Neural progenitor cell (in vitro differentiated cells): ENCODE results near the gene SEMA6D. TPM values are rescaled to one million over a fixed set of nuclear protein-coding genes. Genes with fewer than 3 reads are reported as not detected.

Experiments
- DNase-seq: peaks from one replicate; pipeline ENCODE4 v3.0.0-alpha.2; 2016; ENCODE audit warnings: low spot score
- H2AFZ ChIP-seq: fragments of 200-600 bp; sonication (generic); replicated peaks from 2 replicates; pipeline ENCODE4 v1.6.1; 2016; ENCODE audit warnings: antibody characterized with exemption
- H3F3A ChIP-seq: fragments of 200-600 bp; sonication (generic); 2 replicates; pipeline ENCODE4 v1.6.1; 2016; ENCODE audit warnings: antibody characterized with exemption, low read depth
- H3K27ac ChIP-seq: fragments of 200-600 bp; sonication (generic); 2 replicates; pipeline ENCODE4 v1.5.1; 2016; ENCODE audit warnings: mild to moderate bottlenecking
- H3K27me3 ChIP-seq: fragments of 200-600 bp; sonication (generic); 2 replicates; pipeline ENCODE4 v1.6.1; 2016; ENCODE audit warnings: mild to moderate bottlenecking, moderate library complexity
- H3K36me3 ChIP-seq: fragments of 200-600 bp; sonication (generic); 2 replicates; pipeline ENCODE4 v1.5.1; 2016
- H3K4me1 ChIP-seq: fragments of 200-600 bp; sonication (generic); 2 replicates; pipeline ENCODE4 v1.6.1; 2016; ENCODE audit warnings: mixed run types
- H3K4me2 ChIP-seq: fragments of 200-600 bp; sonication (generic); 2 replicates; pipeline ENCODE4 v1.6.1; 2016
- H3K4me3 ChIP-seq: fragments of 200-600 bp; sonication (generic); 2 replicates; pipeline ENCODE4 v1.5.1; 2016
- H3K79me2 ChIP-seq: fragments of 200-600 bp; sonication (generic); 2 replicates; pipeline ENCODE4 v1.6.1; 2016; ENCODE audit warnings: low read depth
- H3K9ac ChIP-seq: fragments of 200-600 bp; sonication (generic); 2 replicates; pipeline ENCODE4 v1.6.1; 2016
- H3K9me3 ChIP-seq: fragments of 200-600 bp; sonication (generic); 2 replicates; pipeline ENCODE4 v1.5.1; 2016; ENCODE audit warnings: low read depth
- H4K20me1 ChIP-seq: fragments of 200-600 bp; sonication (generic); 2 replicates; pipeline ENCODE4 v1.6.1; 2016; ENCODE audit warnings: low read depth
- H3K27ac Mint-ChIP-seq: 3 replicates; pipeline ENCODE4 v1.8.0; 2021; ENCODE audit warnings: mixed read lengths
- H3K27me3 Mint-ChIP-seq: 2 replicates; pipeline ENCODE4 v1.8.0; 2022; ENCODE audit warnings: low read depth, mild to moderate bottlenecking, inconsistent platforms, moderate library complexity, mixed read lengths; ENCODE audit not compliant: insufficient read depth
- H3K36me3 Mint-ChIP-seq: 3 replicates; pipeline ENCODE4 v1.8.0; 2021; ENCODE audit warnings: mixed read lengths
- H3K4me1 Mint-ChIP-seq: 3 replicates; pipeline ENCODE4 v1.8.0; 2021; ENCODE audit warnings: mixed read lengths
- H3K4me3 Mint-ChIP-seq: 3 replicates; pipeline ENCODE4 v1.8.0; 2021; ENCODE audit warnings: mild to moderate bottlenecking, moderate library complexity, mixed read lengths
- H3K9me3 Mint-ChIP-seq: 3 replicates; pipeline ENCODE4 v1.8.0; 2020; ENCODE audit warnings: mixed read lengths
- EZH2 ChIP-seq: fragments of 200-600 bp; sonication (generic); IDR thresholded peaks from 2 replicates; pipeline ENCODE4 v1.6.1; 2017; ENCODE audit warnings: antibody characterized with exemption, mild to moderate bottlenecking, moderate library complexity
- EZH2phosphoT487 ChIP-seq: fragments of 200-600 bp; sonication (generic); IDR thresholded peaks from 2 replicates; pipeline ENCODE4 v1.6.1; 2017; ENCODE audit warnings: antibody characterized with exemption
- total RNA-seq: library from RNA; depleted of rRNA; stranded (reverse); fragments of >200 nt; gene quantifications from 2 replicates; pipeline ENCODE4 v1.2.3, GENCODE V29; 2015; ENCODE audit warnings: low replicate concordance
- TF ChIP-seq, protein P1 (sequence below): fragments of 200-600 bp; sonication (generic); IDR thresholded peaks from 2 replicates; pipeline ENCODE4 v1.5.1; 2017; ENCODE audit warnings: antibody characterized with exemption, mild to moderate bottlenecking

SEMA6D gene
- total RNA-seq, 1 donor from 2014 or later: 23.5 TPM

DNA sequence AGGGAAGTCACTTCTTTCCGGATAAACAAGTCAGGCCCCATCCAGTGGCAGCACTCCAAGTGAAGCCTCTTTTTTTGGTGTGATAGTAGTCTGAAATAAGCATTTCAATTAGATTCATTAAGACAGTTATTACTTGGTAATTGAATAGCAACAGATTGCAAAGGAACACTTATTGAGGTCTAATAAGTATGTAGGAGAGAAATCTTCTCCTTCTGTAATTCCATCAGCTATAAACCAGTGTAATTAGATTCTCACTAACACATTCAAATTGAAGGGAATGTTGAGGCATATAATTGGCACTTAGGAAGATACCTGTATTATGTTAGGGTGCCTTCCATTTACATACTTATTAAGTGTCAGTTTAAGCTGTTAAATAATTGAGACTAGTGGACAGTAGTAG lies 73.9 kb downstream of the SEMA6D start:
- TF ChIP-seq, protein P1, sequence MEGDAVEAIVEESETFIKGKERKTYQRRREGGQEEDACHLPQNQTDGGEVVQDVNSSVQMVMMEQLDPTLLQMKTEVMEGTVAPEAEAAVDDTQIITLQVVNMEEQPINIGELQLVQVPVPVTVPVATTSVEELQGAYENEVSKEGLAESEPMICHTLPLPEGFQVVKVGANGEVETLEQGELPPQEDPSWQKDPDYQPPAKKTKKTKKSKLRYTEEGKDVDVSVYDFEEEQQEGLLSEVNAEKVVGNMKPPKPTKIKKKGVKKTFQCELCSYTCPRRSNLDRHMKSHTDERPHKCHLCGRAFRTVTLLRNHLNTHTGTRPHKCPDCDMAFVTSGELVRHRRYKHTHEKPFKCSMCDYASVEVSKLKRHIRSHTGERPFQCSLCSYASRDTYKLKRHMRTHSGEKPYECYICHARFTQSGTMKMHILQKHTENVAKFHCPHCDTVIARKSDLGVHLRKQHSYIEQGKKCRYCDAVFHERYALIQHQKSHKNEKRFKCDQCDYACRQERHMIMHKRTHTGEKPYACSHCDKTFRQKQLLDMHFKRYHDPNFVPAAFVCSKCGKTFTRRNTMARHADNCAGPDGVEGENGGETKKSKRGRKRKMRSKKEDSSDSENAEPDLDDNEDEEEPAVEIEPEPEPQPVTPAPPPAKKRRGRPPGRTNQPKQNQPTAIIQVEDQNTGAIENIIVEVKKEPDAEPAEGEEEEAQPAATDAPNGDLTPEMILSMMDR: no peak
- TF ChIP-seq EZH2phosphoT487: no peak
- no peak for TF ChIP-seq EZH2
- Histone ChIP-seq H3K4me2 (no peak overlapping the region), H3K79me2 (no peaks in the 10 kb centered on the region), H3K27ac (no peak overlapping the region), H3K36me3 (no peaks in the 10 kb centered on the region), H3K4me3 (no peak overlapping the region), H2AFZ (no peak overlapping the region), H3K27me3 (no peaks in the 10 kb centered on the region), H3K4me1 (peaks cover 10% of the 10 kb centered on the region), H3K9ac (no peak overlapping the region), H4K20me1 (no peaks in the 10 kb centered on the region), H3F3A (no peaks in the 10 kb centered on the region), H3K9me3 (no peaks in the 10 kb centered on the region)
- Mint-ChIP-seq H3K4me1 (peaks cover 12% of the 10 kb centered on the region), H3K9me3 (no peaks in the 10 kb centered on the region), H3K4me3 (no peak overlapping the region), H3K36me3 (no peaks in the 10 kb centered on the region), H3K27ac (no peak overlapping the region), H3K27me3 (peaks cover 2% of the 10 kb centered on the region)
- no peak for DNase-seq

DNA sequence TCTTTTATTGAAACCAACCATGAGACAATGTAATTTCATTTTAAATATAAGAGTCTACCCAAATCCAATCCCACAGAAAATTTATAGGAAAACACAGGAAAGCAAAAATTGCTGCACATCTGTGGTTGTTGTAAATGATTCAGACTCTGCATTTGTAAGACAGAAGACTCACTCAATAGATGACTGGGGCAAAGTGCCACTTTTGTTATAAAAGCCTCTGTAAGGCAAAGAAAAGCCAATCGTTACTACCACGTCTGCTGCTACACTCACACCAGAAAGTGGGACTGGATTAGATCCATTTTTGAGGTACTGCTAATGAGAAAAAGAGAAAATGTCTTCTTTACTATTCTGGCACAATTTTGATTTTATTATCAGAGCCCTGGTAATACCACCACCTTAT lies 74.9 kb downstream of the SEMA6D start:
- H3K4me3 Mint-ChIP-seq: no peak overlapping the region
- H2AFZ ChIP-seq: no peak overlapping the region

DNA sequence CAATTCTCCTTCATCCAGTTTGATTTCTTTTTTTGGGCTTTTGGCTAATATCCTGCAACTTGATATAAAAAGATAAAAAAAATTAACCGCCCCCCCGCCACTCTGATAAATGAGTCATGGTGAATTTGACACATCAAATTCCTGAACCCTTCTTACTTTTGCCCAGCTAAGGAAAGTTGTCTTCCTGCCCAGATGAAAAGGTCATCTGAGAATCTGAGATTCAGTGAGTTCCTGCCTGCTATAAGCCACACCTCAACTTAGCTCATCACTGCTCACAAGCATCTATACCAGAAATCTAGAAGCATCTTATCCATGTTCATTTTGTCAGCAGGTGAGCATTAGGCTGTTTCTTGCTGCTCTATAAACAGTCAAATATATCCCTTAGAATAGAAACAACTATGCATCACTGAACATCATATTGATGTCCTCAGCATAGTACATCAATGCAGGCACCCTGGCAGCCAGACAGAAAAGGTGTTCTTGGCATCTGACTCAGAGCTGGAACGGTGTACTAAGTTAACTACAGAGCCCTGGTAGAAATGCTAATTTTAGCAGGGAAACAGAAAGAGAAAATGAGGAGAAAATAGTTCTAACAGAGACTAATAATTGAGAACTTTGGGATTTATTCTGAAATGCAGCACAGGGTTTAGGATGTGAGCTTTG lies 77.1 kb downstream of the SEMA6D start:
- no peaks in the 10 kb centered on the region for H3K9me3 ChIP-seq
- Mint-ChIP-seq H3K9me3 (no peaks in the 10 kb centered on the region), H3K36me3 (no peaks in the 10 kb centered on the region), H3K27me3 (peaks cover 2% of the 10 kb centered on the region), H3K4me3 (no peak overlapping the region), H3K4me1 (peaks cover 6% of the 10 kb centered on the region), H3K27ac (no peak overlapping the region)
- no peaks in the 10 kb centered on the region for H3K36me3 ChIP-seq
- H3K4me1 ChIP-seq: peaks cover 13% of the 10 kb centered on the region
- no peaks in the 10 kb centered on the region for H4K20me1 ChIP-seq
- TF ChIP-seq, protein P1: no peak
- TF ChIP-seq EZH2: no peak
- no peak for TF ChIP-seq EZH2phosphoT487
- H3K79me2 ChIP-seq: no peaks in the 10 kb centered on the region
- H3K4me2 ChIP-seq: no peak overlapping the region
- H3K27me3 ChIP-seq: no peaks in the 10 kb centered on the region
- no peaks in the 10 kb centered on the region for H3F3A ChIP-seq
- H3K4me3 ChIP-seq: no peak overlapping the region
- no peak for DNase-seq
- no peak overlapping the region for H3K9ac ChIP-seq
- no peak overlapping the region for H3K27ac ChIP-seq
- no peak overlapping the region for H2AFZ ChIP-seq

More for the DNA sequence above, 74.9 kb downstream of the SEMA6D start:
- H3K9ac ChIP-seq: no peak overlapping the region
- no peaks in the 10 kb centered on the region for H3K27me3 ChIP-seq
- DNase-seq: no peak
- no peaks in the 10 kb centered on the region for H3K9me3 ChIP-seq
- no peaks in the 10 kb centered on the region for H3K36me3 ChIP-seq
- peaks cover 13% of the 10 kb centered on the region for H3K4me1 Mint-ChIP-seq
- H4K20me1 ChIP-seq: no peaks in the 10 kb centered on the region
- TF ChIP-seq, protein P1: no peak
- no peak for TF ChIP-seq EZH2
- no peak for TF ChIP-seq EZH2phosphoT487
- H3K27ac ChIP-seq: no peak overlapping the region
- H3K4me3 ChIP-seq: no peak overlapping the region
- no peak overlapping the region for H3K27ac Mint-ChIP-seq
- peaks cover 2% of the 10 kb centered on the region for H3K27me3 Mint-ChIP-seq
- H3K79me2 ChIP-seq: no peaks in the 10 kb centered on the region
- H3K4me2 ChIP-seq: no peak overlapping the region
- H3K4me1 ChIP-seq: peaks cover 21% of the 10 kb centered on the region
- H3F3A ChIP-seq: no peaks in the 10 kb centered on the region
- no peaks in the 10 kb centered on the region for H3K9me3 Mint-ChIP-seq
- H3K36me3 Mint-ChIP-seq: no peaks in the 10 kb centered on the region
